ENCODE data around the gene BTBD19. TPM values are rescaled to one million over a fixed set of nuclear protein-coding genes. Genes with fewer than 3 reads are reported as not detected.

The BTBD19 gene
- total and polyA plus RNA-seq, 2 of the 8 experiments (the other 6 are each of a cell fraction or from before 2014, with no cell fraction given), result 1.1 TPM

- TF ChIP-seq GTF2F1 (IDR thresholded peaks at IDR 0.05; ENCODE audit: borderline replicate concordance, low read depth, low read length), result no peak
Observed at GRCh38 chr1:44787506-44787905, 20.8 kb upstream of the BTBD19 start (continued).

Measured in H1 (cell line).